ENCODE measurements around the gene LRMDA. TPM values are rescaled to one million over a fixed set of nuclear protein-coding genes. Genes with fewer than 3 reads are reported as not detected.

Gene LRMDA
- total and polyA plus RNA-seq, 2 of the 4 experiments (the other 2 are of a cell fraction) = 0.07 TPM; not detected in 1

- Histone ChIP-seq H3K27me3 (ENCODE audit: control insufficient read depth, insufficient read depth, low read length) (peaks cover 23% of the 10 kb centered on the region), H3K4me2 (ENCODE audit: low read depth, low read length) (no peak overlapping the region), H4K20me1 (ENCODE audit: insufficient read depth, low read length) (no peaks in the 10 kb centered on the region), H3K4ac (ENCODE audit: low read depth, low read length) (no peak overlapping the region), H4K8ac (ENCODE audit: low read depth in 2 of 2, low read length in 2 of 2) (no peak overlapping the region), H2BK20ac (ENCODE audit: low read depth, low read length) (no peak overlapping the region), H3K36me3 (ENCODE audit: control insufficient read depth, insufficient read depth, low read length) (no peaks in the 10 kb centered on the region), H2BK5ac (ENCODE audit: low read depth, low read length, poor library complexity, severe bottlenecking) (no peak overlapping the region), H4K91ac (ENCODE audit: insufficient read depth, low read depth, low read length) (no peak overlapping the region), H3K9ac (ENCODE audit: low read depth, low read length) (no peak overlapping the region), H3K9me3 (ENCODE audit: control insufficient read depth, insufficient read depth, low read length) (no peaks in the 10 kb centered on the region), H3K56ac (ENCODE audit: extremely low read depth, insufficient read depth, low read length) (no peak overlapping the region), H2AFZ (replicated peaks; ENCODE audit: low read length, poor library complexity) (no peak overlapping the region), H3K18ac (ENCODE audit: low read depth, low read length) (no peak overlapping the region), H3K4me3 (ENCODE audit: insufficient read depth, low read depth, low read length) (no peak overlapping the region), H2BK120ac (ENCODE audit: low read depth, low read length) (no peak overlapping the region), H3K14ac (replicated peaks; ENCODE audit: low read depth, low read length) (no peak overlapping the region), H3K4me1 (ENCODE audit: control insufficient read depth, insufficient read depth, low read length) (peaks cover 2% of the 10 kb centered on the region; the same call in 1 of the 2 replicates), H3K79me1 (ENCODE audit: low read depth in 1 of 2, low read length in 2 of 2) (no peaks in the 10 kb centered on the region), H3K9me1 (ENCODE audit: insufficient read depth, low read length) (no peaks in the 10 kb centered on the region), H2AK5ac (ENCODE audit: low read depth, low read length) (no peak overlapping the region), H2BK15ac (ENCODE audit: low read depth, low read length) (no peak overlapping the region), H3K27ac (ENCODE audit: insufficient read depth, low read length) (no peak overlapping the region), H4K5ac (ENCODE audit: low read depth, low read length) (no peak overlapping the region), H3K23ac (ENCODE audit: low read depth, low read length) (no peak overlapping the region), H2AK9ac (replicated peaks; ENCODE audit: low read depth, low read length, poor library complexity) (no peak overlapping the region)
- WGBS, 2 experiments (ENCODE audit: extremely low coverage in 2 of 2, insufficient read length in 1 of 2) = no CpG with 5 or more reads among the region's 7 CpGs
- BruUV-seq (replicated peaks) = no TSS peak
- POLR2A ChIA-PET (ENCODE audit: unreplicated experiment) = no interaction called here
- intact Hi-C loops (cut with micrococcal nuclease) = no loop called here
- CTCF ChIA-PET = no interaction called here
- DNase-seq (no peak), ATAC-seq (ENCODE audit: low read depth) (peak; percentile 24; the same call in 1 of the 2 replicates)
- dilution Hi-C loops (cut with HindIII; ENCODE audit: low sequenced_read_pairs, unreplicated experiment) = no loop called here
- in situ Hi-C loops (cut with MboI; ENCODE audit: low sequenced_read_pairs) = no loop called here
- TF ChIP-seq SMC3 (IDR thresholded peaks at IDR 0.05; ENCODE audit: low read depth, low read length) = no peak
- TF ChIP-seq CEBPB (IDR thresholded peaks at IDR 0.05; ENCODE audit: low read depth, low read length) = no peak
- no peak for TF ChIP-seq POLR2A (IDR thresholded peaks at IDR 0.05; ENCODE audit: low read depth, low read length)
- no peak for TF ChIP-seq USF2 (IDR thresholded peaks at IDR 0.05; ENCODE audit: low read depth, low read length)
- no peak for TF ChIP-seq MAZ (IDR thresholded peaks at IDR 0.05; ENCODE audit: borderline replicate concordance, low read depth, low read length)
- TF ChIP-seq RAD21 (IDR thresholded peaks at IDR 0.05; ENCODE audit: low read length) = no peak
- TF ChIP-seq MXI1 (IDR thresholded peaks at IDR 0.05; ENCODE audit: borderline replicate concordance, low read depth, low read length) = no peak
- TF ChIP-seq ELK1 (IDR thresholded peaks at IDR 0.05; ENCODE audit: borderline replicate concordance, low read depth, low read length) = no peak
- TF ChIP-seq BHLHE40 (IDR thresholded peaks at IDR 0.05; ENCODE audit: low read depth, low read length) = no peak
- TF ChIP-seq CTCF (conservative IDR thresholded peaks at IDR 0.05; ENCODE audit: low read depth, low read length) = no peak
- no peak for TF ChIP-seq CHD1 (IDR thresholded peaks at IDR 0.05; ENCODE audit: low read depth, low read length)
- TF ChIP-seq RCOR1 (IDR thresholded peaks at IDR 0.05; ENCODE audit: insufficient replicate concordance, low read length) = no peak
- TF ChIP-seq FOS (IDR thresholded peaks at IDR 0.05; ENCODE audit: low read depth, low read length) = no peak
- TF ChIP-seq NFE2L2 (IDR thresholded peaks at IDR 0.05; ENCODE audit: low read depth, low read length) = no peak
- TF ChIP-seq MAFK (IDR thresholded peaks at IDR 0.05; ENCODE audit: low read depth, low read length) = no peak
Observed at GRCh38 chr10:75508814-75509306, 77.4 kb downstream of the LRMDA start.

Data from IMR-90 (cell line).